Body of pancreas (tissue), 4 donors: ENCODE measurements around the gene AMACR.

ENCODE experiments used
- POLR2A ChIP-seq, 3 donors: fragments of 450-650 bp; IDR thresholded peaks; one replicate each; pipeline ENCODE4 v1.6.1; 2016; ENCODE audit warnings: antibody characterized with exemption in 3 of 3, mild to moderate bottlenecking in 2 of 3
- TF ChIP-seq, protein P1 (sequence below), 7 experiments: fragments of 450-650 bp in 4 of 7; fragments of 200-600 bp in 3 of 7; sonication (generic) in 3 of 7; IDR thresholded peaks; one replicate each; pipeline ENCODE4 v1.5.1; 2016 to 2019; ENCODE audit warnings: antibody characterized with exemption in 7 of 7

DNA sequence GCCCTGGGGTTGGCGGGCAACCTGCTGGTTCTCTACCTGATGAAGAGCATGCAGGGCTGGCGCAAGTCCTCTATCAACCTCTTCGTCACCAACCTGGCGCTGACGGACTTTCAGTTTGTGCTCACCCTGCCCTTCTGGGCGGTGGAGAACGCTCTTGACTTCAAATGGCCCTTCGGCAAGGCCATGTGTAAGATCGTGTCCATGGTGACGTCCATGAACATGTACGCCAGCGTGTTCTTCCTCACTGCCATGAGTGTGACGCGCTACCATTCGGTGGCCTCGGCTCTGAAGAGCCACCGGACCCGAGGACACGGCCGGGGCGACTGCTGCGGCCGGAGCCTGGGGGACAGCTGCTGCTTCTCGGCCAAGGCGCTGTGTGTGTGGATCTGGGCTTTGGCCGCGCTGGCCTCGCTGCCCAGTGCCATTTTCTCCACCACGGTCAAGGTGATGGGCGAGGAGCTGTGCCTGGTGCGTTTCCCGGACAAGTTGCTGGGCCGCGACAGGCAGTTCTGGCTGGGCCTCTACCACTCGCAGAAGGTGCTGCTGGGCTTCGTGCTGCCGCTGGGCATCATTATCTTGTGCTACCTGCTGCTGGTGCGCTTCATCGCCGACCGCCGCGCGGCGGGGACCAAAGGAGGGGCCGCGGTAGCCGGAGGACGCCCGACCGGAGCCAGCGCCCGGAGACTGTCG is 70.7 kb downstream of the AMACR start:
- TF ChIP-seq, protein P1, sequence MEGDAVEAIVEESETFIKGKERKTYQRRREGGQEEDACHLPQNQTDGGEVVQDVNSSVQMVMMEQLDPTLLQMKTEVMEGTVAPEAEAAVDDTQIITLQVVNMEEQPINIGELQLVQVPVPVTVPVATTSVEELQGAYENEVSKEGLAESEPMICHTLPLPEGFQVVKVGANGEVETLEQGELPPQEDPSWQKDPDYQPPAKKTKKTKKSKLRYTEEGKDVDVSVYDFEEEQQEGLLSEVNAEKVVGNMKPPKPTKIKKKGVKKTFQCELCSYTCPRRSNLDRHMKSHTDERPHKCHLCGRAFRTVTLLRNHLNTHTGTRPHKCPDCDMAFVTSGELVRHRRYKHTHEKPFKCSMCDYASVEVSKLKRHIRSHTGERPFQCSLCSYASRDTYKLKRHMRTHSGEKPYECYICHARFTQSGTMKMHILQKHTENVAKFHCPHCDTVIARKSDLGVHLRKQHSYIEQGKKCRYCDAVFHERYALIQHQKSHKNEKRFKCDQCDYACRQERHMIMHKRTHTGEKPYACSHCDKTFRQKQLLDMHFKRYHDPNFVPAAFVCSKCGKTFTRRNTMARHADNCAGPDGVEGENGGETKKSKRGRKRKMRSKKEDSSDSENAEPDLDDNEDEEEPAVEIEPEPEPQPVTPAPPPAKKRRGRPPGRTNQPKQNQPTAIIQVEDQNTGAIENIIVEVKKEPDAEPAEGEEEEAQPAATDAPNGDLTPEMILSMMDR (IDR thresholded peaks at IDR 0.05): no peak
- no peak for TF ChIP-seq POLR2A (IDR thresholded peaks at IDR 0.05)
